GM13976 (cell line): Measurements from ENCODE around the gene PXDN.

Experiments used
- DNase-seq: peaks from one replicate; pipeline ENCODE4 v3.0.0; 2012; ENCODE audit warnings: low spot score
- in situ Hi-C: fragments of 300-500 bp; cut with MboI; formaldehyde crosslinking; loops from one replicate; pipeline ENCODE4 v1.12.0; 2022; ENCODE audit warnings: low sequenced_read_pairs, mixed read lengths, inconsistent platforms; ENCODE audit not compliant: unreplicated experiment
- TF ChIP-seq, protein P1 (sequence below): IDR thresholded peaks from 2 replicates; pipeline ENCODE4 v1.5.1; 2012; ENCODE audit warnings: borderline replicate concordance, mild to moderate bottlenecking; ENCODE audit not compliant: insufficient read depth; ENCODE audit errors: extremely low read depth, missing control alignments, control extremely low read depth

Gene PXDN

DNA sequence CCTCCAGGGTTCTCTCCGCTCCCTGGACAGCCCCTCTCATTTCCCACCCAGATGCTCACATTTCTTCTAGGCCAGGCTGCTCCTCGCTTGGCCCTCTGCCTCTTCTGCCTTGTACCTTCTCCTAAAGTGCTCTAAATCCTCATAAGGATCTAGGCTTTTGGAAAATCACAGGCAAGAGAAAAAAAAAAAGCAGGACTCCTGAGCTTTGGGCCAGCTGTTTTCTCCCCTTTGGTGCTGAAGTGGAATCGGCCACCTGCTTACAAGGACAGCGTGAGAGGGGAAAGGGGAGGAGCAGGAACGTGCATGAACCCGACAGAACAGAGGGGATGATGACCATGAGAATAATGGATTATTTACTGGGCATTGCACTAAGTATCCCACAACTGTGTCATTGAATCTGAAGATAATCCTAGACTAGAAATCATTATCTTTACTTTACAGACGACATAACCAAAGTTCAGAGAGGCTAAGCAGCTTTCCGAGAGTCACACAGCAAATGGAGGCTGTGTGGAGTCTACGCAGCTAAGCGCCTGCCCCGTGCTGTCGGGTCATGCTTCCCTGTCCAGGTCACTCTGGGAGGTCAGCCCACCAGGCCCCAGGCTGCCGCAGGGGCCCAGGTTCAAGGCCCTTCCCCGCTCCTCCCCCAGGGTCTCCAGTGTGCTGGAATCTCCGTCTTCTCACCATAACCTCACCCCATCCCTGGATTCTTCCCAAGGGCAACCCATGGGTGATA, 141.9 kb downstream of the PXDN start:
- no peak for DNase-seq
- TF ChIP-seq, protein P1, sequence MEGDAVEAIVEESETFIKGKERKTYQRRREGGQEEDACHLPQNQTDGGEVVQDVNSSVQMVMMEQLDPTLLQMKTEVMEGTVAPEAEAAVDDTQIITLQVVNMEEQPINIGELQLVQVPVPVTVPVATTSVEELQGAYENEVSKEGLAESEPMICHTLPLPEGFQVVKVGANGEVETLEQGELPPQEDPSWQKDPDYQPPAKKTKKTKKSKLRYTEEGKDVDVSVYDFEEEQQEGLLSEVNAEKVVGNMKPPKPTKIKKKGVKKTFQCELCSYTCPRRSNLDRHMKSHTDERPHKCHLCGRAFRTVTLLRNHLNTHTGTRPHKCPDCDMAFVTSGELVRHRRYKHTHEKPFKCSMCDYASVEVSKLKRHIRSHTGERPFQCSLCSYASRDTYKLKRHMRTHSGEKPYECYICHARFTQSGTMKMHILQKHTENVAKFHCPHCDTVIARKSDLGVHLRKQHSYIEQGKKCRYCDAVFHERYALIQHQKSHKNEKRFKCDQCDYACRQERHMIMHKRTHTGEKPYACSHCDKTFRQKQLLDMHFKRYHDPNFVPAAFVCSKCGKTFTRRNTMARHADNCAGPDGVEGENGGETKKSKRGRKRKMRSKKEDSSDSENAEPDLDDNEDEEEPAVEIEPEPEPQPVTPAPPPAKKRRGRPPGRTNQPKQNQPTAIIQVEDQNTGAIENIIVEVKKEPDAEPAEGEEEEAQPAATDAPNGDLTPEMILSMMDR, result no peak
- in situ Hi-C loops, result no loop called here

DNA sequence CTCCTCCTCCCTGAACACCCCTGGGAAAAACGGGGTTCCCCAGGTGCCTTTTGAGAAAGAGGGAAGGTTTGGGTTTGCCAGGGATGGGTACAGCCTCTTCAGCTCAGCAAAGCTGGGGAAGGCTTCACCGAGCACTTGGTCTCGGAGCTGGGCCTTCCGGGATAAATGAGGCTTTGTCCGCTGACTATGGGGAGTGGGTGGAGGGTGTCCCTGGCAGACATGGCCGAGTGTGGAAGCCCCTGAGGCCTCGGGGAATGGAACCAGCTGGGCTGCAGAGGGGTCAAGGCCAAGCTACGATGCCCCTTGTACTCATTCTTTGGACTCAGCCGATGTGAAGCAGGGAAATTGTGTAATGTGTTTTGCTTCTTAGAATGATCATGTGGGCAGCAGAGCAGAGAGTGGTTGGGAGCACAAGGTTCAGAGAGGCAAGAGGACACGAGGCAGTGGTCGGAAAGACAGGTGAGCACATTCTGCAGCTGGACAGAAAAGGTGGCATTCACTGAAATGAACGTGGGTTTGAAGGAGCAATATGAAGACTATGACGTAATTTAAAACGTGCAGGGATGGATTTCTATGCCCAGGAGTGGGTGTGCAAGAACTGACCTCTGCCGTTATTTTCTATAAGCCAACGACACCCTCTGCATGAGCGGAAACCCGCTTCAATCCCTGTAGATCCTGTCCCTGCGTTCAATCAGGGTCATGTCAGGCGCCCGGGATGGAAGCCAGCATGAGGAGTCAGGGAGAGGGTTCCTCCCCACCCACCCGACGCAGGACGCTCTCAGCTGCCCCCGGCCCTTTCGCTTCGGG, 142.6 kb downstream of the PXDN start:
- TF ChIP-seq, protein P1, result no peak
- in situ Hi-C loops, result no loop called here
- DNase-seq, result no peak

- in situ Hi-C loops, result no loop called here
- TF ChIP-seq, protein P1, result no peak
- DNase-seq, result no peak
Observed at GRCh38 chr2:1601067-1601412, 143.3 kb downstream of the PXDN start.

DNA sequence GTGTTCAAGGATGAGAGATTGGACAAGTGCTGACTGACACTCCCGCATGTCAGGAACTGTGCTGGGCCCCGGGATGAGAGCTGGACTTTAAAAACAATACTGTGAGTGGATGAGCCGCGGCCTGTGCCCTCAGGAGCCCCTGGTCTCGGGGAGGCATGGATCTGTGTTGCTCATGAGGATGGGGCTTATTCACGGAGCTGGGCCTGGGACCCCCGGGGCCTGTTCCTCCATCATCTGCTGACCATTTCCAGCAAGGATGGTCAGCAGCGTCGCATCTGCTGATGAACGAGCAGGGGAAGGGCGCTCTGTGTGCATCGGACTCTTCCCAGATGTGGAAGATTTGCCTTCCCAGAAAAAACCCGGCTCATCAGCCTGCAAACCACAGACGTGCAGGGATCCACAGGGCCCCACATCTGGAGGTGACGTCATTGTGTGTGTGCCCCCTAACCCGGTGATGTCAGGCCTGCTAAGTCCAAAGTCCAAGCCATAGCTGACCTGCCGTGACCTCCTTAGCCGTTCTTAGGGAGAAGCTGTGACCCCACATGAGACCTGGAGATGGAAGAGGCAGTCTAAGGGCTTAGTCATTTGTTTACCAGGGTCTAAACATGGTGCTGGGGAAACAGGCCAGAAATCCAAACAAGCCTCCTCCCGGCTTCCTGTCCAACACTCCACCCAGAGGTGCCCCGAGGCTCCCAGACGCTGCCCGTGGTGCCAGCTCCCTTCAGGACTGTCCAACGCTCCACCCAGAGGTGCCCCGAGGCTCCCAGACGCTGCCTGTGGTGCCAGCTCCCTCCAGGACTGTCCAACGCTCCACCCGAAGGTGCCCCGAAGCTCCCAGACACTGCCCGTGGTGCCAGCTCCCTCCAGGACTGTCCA, 143.9 kb downstream of the PXDN start:
- in situ Hi-C loops, result no loop called here
- TF ChIP-seq, protein P1, result no peak
- no peak for DNase-seq

DNA sequence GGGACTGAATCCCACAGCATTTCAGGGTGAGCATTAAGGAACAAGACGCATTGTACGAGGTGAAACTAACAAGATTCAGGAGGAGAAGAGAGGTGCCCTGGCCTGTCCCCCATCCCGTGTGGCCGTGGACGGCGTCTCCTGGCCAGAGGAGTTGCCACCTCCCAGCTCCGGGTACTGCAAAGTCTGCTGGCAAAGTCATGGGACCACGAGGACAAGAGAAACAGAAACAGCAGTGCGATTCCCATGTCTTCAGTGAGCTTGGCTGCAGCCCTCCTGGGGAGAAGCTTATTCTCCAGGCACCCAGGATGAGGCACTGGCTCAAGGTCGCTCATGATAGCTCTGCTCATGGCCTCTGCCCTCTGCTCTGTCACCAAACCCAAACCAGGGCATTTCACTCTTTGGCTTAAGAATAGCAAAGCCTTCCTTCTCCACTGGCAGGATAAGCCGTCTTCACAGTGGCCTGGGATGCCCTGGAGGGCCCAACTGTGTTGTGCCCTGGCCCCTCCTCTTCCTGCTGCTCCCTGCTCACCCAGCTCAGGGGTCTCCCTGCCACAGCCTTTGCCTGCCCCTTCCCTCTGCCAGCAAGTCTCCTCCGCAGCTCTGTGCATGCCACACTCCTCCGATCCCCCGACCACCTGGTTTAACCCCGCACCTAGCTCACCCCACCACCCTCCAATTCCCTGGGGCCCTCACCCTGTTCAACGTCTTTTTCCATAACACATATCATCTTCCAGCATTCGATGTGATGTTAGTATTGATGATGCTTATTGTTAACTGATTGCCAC, 144.8 kb downstream of the PXDN start:
- TF ChIP-seq, protein P1, result no peak
- no peak for DNase-seq
- in situ Hi-C loops, result no loop called here
